IMR-90 (cell line): ENCODE results near the gene EPC1. TPM values are rescaled to one million over a fixed set of nuclear protein-coding genes. Genes with fewer than 3 reads are reported as not detected.

ENCODE experiments used
- ATAC-seq: fragments of 200-7000 bp; cut with Tn5 transposase; 2 replicates; pipeline ENCODE4 v1.9.1; 2020; ENCODE audit warnings: low read depth, mild to moderate bottlenecking, moderate library complexity
- BruUV-seq: library from RNA; stranded (reverse); fragments of 400-500 nt; replicated peaks from 2 replicates; lab custom pipeline; 2021; lab: Mats Ljungman, UMichigan
- CTCF ChIA-PET: fragments of 300-600 bp; formaldehyde crosslinking; extraction: SDS; loops from one replicate; lab custom pipeline; 2021; ENCODE audit warnings: antibody characterized with exemption; lab: Yijun Ruan, JAX
- POLR2A ChIA-PET: fragments of 300-600 bp; sonication (Branson Sonifier 250); formaldehyde crosslinking; loops from one replicate; lab custom pipeline; 2022; ENCODE audit warnings: antibody characterized with exemption; ENCODE audit not compliant: unreplicated experiment; lab: Charles Lee
- DNase-seq: peaks from one replicate; pipeline ENCODE4 v3.0.0; 2013
- H2AFZ ChIP-seq: replicated peaks from 2 replicates; pipeline ENCODE3; 2013; ENCODE audit warnings: low read length, mild to moderate bottlenecking; ENCODE audit not compliant: poor library complexity
- H2AK5ac ChIP-seq: 2 replicates; pipeline ENCODE4 v1.6.1; 2013; ENCODE audit warnings: low read depth, low read length, inconsistent platforms
- H2AK9ac ChIP-seq: replicated peaks from 2 replicates; pipeline ENCODE3; 2013; ENCODE audit warnings: mild to moderate bottlenecking, low read depth, low read length, moderate library complexity; ENCODE audit not compliant: poor library complexity
- H2BK120ac ChIP-seq: 2 replicates; pipeline ENCODE4 v1.6.1; 2013; ENCODE audit warnings: low read depth, low read length, inconsistent platforms
- H2BK15ac ChIP-seq: 3 replicates; pipeline ENCODE4 v1.6.1; 2013; ENCODE audit warnings: low read depth, low read length, inconsistent platforms
- H2BK20ac ChIP-seq: 2 replicates; pipeline ENCODE4 v1.6.1; 2013; ENCODE audit warnings: low read depth, mild to moderate bottlenecking, inconsistent platforms, low read length, moderate library complexity
- H2BK5ac ChIP-seq: 2 replicates; pipeline ENCODE4 v1.6.1; 2013; ENCODE audit warnings: mild to moderate bottlenecking, low read depth, low read length, inconsistent platforms; ENCODE audit not compliant: poor library complexity, severe bottlenecking
- H3K14ac ChIP-seq: replicated peaks from 2 replicates; pipeline ENCODE4 v1.6.1; 2013; ENCODE audit warnings: low read depth, low read length, inconsistent platforms
- H3K18ac ChIP-seq: 2 replicates; pipeline ENCODE4 v1.6.1; 2013; ENCODE audit warnings: low read depth, low read length, control low read depth
- H3K23ac ChIP-seq: 2 replicates; pipeline ENCODE4 v1.6.1; 2013; ENCODE audit warnings: low read depth, low read length, inconsistent platforms
- H3K27ac ChIP-seq: 2 replicates; pipeline ENCODE4 v1.5.1; 2013; ENCODE audit warnings: mild to moderate bottlenecking, control low read depth, low read length; ENCODE audit not compliant: insufficient read depth
- H3K27me3 ChIP-seq: 2 replicates; pipeline ENCODE4 v1.6.1; 2013; ENCODE audit warnings: low read length; ENCODE audit not compliant: control insufficient read depth, insufficient read depth
- H3K36me3 ChIP-seq: 2 replicates; pipeline ENCODE4 v1.6.1; 2013; ENCODE audit warnings: low read length, mixed read lengths; ENCODE audit not compliant: control insufficient read depth, insufficient read depth
- H3K4ac ChIP-seq: 2 replicates; pipeline ENCODE4 v1.6.1; 2013; ENCODE audit warnings: low read depth, low read length, inconsistent platforms
- H3K4me1 ChIP-seq: 2 replicates; pipeline ENCODE4 v1.6.1; 2013; ENCODE audit warnings: low read length, mixed read lengths; ENCODE audit not compliant: control insufficient read depth, insufficient read depth
- H3K4me2 ChIP-seq: 2 replicates; pipeline ENCODE4 v1.6.1; 2013; ENCODE audit warnings: low read depth, mild to moderate bottlenecking, control low read depth, low read length, moderate library complexity
- H3K4me3 ChIP-seq: 2 replicates; pipeline ENCODE4 v1.5.1; 2013; ENCODE audit warnings: low read depth, mild to moderate bottlenecking, control low read depth, low read length, moderate library complexity; ENCODE audit not compliant: insufficient read depth
- H3K56ac ChIP-seq: 2 replicates; pipeline ENCODE4 v1.6.1; 2013; ENCODE audit warnings: low read length, inconsistent platforms; ENCODE audit not compliant: insufficient read depth; ENCODE audit errors: extremely low read depth
- H3K79me1 ChIP-seq, 2 experiments: 2 replicates each; pipeline ENCODE4 v1.6.1; 2013; ENCODE audit warnings: low read length in 2 of 2, inconsistent platforms in 1 of 2, low read depth in 1 of 2
- H3K9ac ChIP-seq: 2 replicates; pipeline ENCODE4 v1.6.1; 2013; ENCODE audit warnings: low read depth, low read length, control low read depth
- H3K9me1 ChIP-seq: 2 replicates; pipeline ENCODE4 v1.6.1; 2013; ENCODE audit warnings: low read length, inconsistent platforms; ENCODE audit not compliant: insufficient read depth
- H3K9me3 ChIP-seq: 2 replicates; pipeline ENCODE4 v1.6.1; 2013; ENCODE audit warnings: low read length; ENCODE audit not compliant: control insufficient read depth, insufficient read depth
- H4K20me1 ChIP-seq: 2 replicates; pipeline ENCODE4 v1.6.1; 2013; ENCODE audit warnings: low read length, inconsistent platforms; ENCODE audit not compliant: insufficient read depth
- H4K5ac ChIP-seq: 2 replicates; pipeline ENCODE4 v1.6.1; 2013; ENCODE audit warnings: mild to moderate bottlenecking, low read depth, low read length, control low read depth
- H4K8ac ChIP-seq, 2 experiments: 2 replicates each; pipeline ENCODE4 v1.6.1; 2013; ENCODE audit warnings: low read depth in 2 of 2, low read length in 2 of 2, control low read depth in 1 of 2, inconsistent platforms in 1 of 2
- H4K91ac ChIP-seq: 2 replicates; pipeline ENCODE4 v1.6.1; 2013; ENCODE audit warnings: low read depth, low read length, inconsistent platforms; ENCODE audit not compliant: insufficient read depth
- BHLHE40 ChIP-seq: fragments of 150-350 bp; IDR thresholded peaks from 2 replicates; pipeline ENCODE4 v1.6.1; 2016; ENCODE audit warnings: mild to moderate bottlenecking, low read depth, low read length
- CEBPB ChIP-seq: IDR thresholded peaks from 2 replicates; pipeline ENCODE4 v1.6.1; 2012; ENCODE audit warnings: low read depth, low read length, improper control_type of control experiment
- CHD1 ChIP-seq: IDR thresholded peaks from 2 replicates; pipeline ENCODE4 v1.6.1; 2012; ENCODE audit warnings: low read depth, low read length, improper control_type of control experiment
- FOS ChIP-seq: fragments of 150-350 bp; IDR thresholded peaks from 2 replicates; pipeline ENCODE4 v1.6.1; 2016; ENCODE audit warnings: low read depth, low read length
- MAFK ChIP-seq: IDR thresholded peaks from 2 replicates; pipeline ENCODE4 v1.6.1; 2012; ENCODE audit warnings: low read depth, low read length, improper control_type of control experiment
- MAZ ChIP-seq: IDR thresholded peaks from 2 replicates; pipeline ENCODE4 v1.6.1; 2012; ENCODE audit warnings: low read depth, mild to moderate bottlenecking, low read length, improper control_type of control experiment, moderate library complexity, borderline replicate concordance
- MXI1 ChIP-seq: IDR thresholded peaks from 2 replicates; pipeline ENCODE4 v1.6.1; 2012; ENCODE audit warnings: low read depth, mild to moderate bottlenecking, low read length, moderate library complexity, borderline replicate concordance
- POLR2A ChIP-seq: IDR thresholded peaks from 2 replicates; pipeline ENCODE4 v1.6.1; 2012; ENCODE audit warnings: mild to moderate bottlenecking, low read depth, low read length
- RAD21 ChIP-seq: IDR thresholded peaks from 2 replicates; pipeline ENCODE4 v1.6.1; 2012; ENCODE audit warnings: low read length, improper control_type of control experiment
- RFX5 ChIP-seq: IDR thresholded peaks from 2 replicates; pipeline ENCODE4 v1.8.0; 2012; ENCODE audit warnings: low read depth, mild to moderate bottlenecking, low read length, moderate library complexity
- SMC3 ChIP-seq: fragments of 150-350 bp; IDR thresholded peaks from 2 replicates; pipeline ENCODE4 v1.6.1; 2016; ENCODE audit warnings: low read depth, mild to moderate bottlenecking, antibody characterized with exemption, low read length, moderate library complexity
- WGBS, 2 experiments: methylation state at CpG; one replicate each; pipeline versions ENCODE4 v1.1.5 to v1.1.7; 2013; ENCODE audit warnings: missing lambda C conversion rate in 2 of 2; ENCODE audit not compliant: insufficient read length in 1 of 2; ENCODE audit errors: extremely low coverage in 2 of 2; 5-methylcytosine and 5-hydroxymethylcytosine counted together
- dilution Hi-C: fragments of 300-500 bp; cut with HindIII; formaldehyde crosslinking; loops from one replicate; pipeline ENCODE4 v1.14.3; 2018; ENCODE audit warnings: low sequenced_read_pairs; ENCODE audit not compliant: unreplicated experiment
- in situ Hi-C: fragments of 300-500 bp; cut with MboI; formaldehyde crosslinking; loops from 3 replicates; pipeline ENCODE4 v1.14.3; 2019; ENCODE audit warnings: low sequenced_read_pairs, inconsistent platforms, mixed read lengths
- intact Hi-C: fragments of 100-400 bp; cut with micrococcal nuclease; formaldehyde crosslinking; loops from 2 replicates; pipeline ENCODE4 v1.10.0; 2022
- polyA plus RNA-seq, 3 experiments: library from polyadenylated mRNA; depleted of rRNA; stranded (reverse); fragments of >200 nt; gene quantifications; 2 replicates each; pipeline ENCODE4 v1.2.3, GENCODE V29; 2012; ENCODE audit warnings: low replicate concordance in 1 of 3
- total RNA-seq: library from RNA; depleted of rRNA; stranded (reverse); fragments of >200 nt; gene quantifications from 2 replicates; pipeline ENCODE4 v1.2.3, GENCODE V29; 2012
- TF ChIP-seq, protein P1 (sequence below): fragments of 150-350 bp; IDR thresholded peaks from 2 replicates; pipeline ENCODE4 v1.6.1; 2016; ENCODE audit warnings: low read depth, mild to moderate bottlenecking, low read length, moderate library complexity, borderline replicate concordance

EPC1 gene
- total and polyA plus RNA-seq, 2 of the 4 experiments (the other 2 are of a cell fraction), result 21.9 to 23.5 TPM

- no CpG with 5 or more reads among the region's 2 CpGs for WGBS, 2 experiments
- Histone ChIP-seq H3K36me3 (no peaks in the 10 kb centered on the region), H3K9me1 (no peaks in the 10 kb centered on the region), H2AK5ac (no peak overlapping the region), H4K5ac (no peak overlapping the region), H2BK5ac (no peak overlapping the region), H3K9me3 (peaks cover 4% of the 10 kb centered on the region), H2AK9ac (no peak overlapping the region), H3K4me2 (no peak overlapping the region), H3K4me3 (no peak overlapping the region), H3K23ac (no peak overlapping the region), H3K27me3 (peaks cover 1% of the 10 kb centered on the region; the same call in 1 of the 2 replicates), H3K9ac (no peak overlapping the region), H4K8ac (no peak overlapping the region), H3K18ac (no peak overlapping the region), H3K14ac (no peak overlapping the region), H2AFZ (no peak overlapping the region), H3K4ac (no peak overlapping the region), H2BK120ac (no peak overlapping the region), H3K79me1 (no peaks in the 10 kb centered on the region), H3K56ac (no peak overlapping the region), H3K4me1 (no peaks in the 10 kb centered on the region), H2BK15ac (no peak overlapping the region), H2BK20ac (no peak overlapping the region), H4K91ac (no peak overlapping the region), H4K20me1 (no peaks in the 10 kb centered on the region), H3K27ac (no peak overlapping the region)
- TF ChIP-seq FOS (no peak), MAFK (no peak), POLR2A (no peak), RFX5 (no peak), CHD1 (no peak), MAZ (no peak), BHLHE40 (no peak), MXI1 (no peak), CEBPB (no peak), SMC3 (no peak), RAD21 (no peak)
- TF ChIP-seq, protein P1, sequence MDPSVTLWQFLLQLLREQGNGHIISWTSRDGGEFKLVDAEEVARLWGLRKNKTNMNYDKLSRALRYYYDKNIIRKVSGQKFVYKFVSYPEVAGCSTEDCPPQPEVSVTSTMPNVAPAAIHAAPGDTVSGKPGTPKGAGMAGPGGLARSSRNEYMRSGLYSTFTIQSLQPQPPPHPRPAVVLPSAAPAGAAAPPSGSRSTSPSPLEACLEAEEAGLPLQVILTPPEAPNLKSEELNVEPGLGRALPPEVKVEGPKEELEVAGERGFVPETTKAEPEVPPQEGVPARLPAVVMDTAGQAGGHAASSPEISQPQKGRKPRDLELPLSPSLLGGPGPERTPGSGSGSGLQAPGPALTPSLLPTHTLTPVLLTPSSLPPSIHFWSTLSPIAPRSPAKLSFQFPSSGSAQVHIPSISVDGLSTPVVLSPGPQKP, result no peak
- POLR2A ChIA-PET, result no interaction called here
- in situ Hi-C loops (no loop called here), dilution Hi-C loops (no loop called here), intact Hi-C loops (no loop called here)
- DNase-seq (no peak), ATAC-seq (no peak)
- BruUV-seq, result no TSS peak
- CTCF ChIA-PET, result no interaction called here
These were observed 119.2 kb downstream of the EPC1 start for GRCh38 chr10:32227802-32228201.
